Activated CD8-positive, alpha-beta memory T cell treated with anti-CD3 and anti-CD28 coated beads for 1 hour (primary cell): ENCODE data around the gene B4GALT5.
"Not testable (repeated sequence)": the region's sequence is repeated elsewhere in the genome, so short reads cannot be mapped to it uniquely, and the experiment has no call there.

Source experiments
- DNase-seq, 2 donors: peaks; one replicate each; pipeline ENCODE4 v3.0.0-alpha.2; 2020; ENCODE audit warnings: low read depth in 1 of 2; ENCODE audit errors: extremely low read depth in 1 of 2

The B4GALT5 gene

GRCh38 chr20:49739042-49739441 lies 25.4 kb upstream of the B4GALT5 start:
- DNase-seq, result no peak

- no peak for DNase-seq
Observed at GRCh38 chr20:49737260-49737659, 23.6 kb upstream of the B4GALT5 start.

- DNase-seq, result no peak
Observed at GRCh38 chr20:49729780-49730179, 16.1 kb upstream of the B4GALT5 start.

GRCh38 chr20:49727894-49728885 lies 14.5 kb upstream of the B4GALT5 start:
- DNase-seq, result no peak

GRCh38 chr20:49727478-49727877 lies 13.8 kb upstream of the B4GALT5 start:
- no peak for DNase-seq

- no peak for DNase-seq
Observed at GRCh38 chr20:49725694-49726093, 12.0 kb upstream of the B4GALT5 start.

- DNase-seq, result not testable (repeated sequence)
Observed at GRCh38 chr20:49725224-49725606, 11.5 kb upstream of the B4GALT5 start.

- DNase-seq, result no peak
Observed at GRCh38 chr20:49724408-49725223, 10.9 kb upstream of the B4GALT5 start.

- not testable (repeated sequence) for DNase-seq
Observed at GRCh38 chr20:49723758-49724157, 10.1 kb upstream of the B4GALT5 start.

GRCh38 chr20:49721326-49721725 lies 7.6 kb upstream of the B4GALT5 start:
- not testable (repeated sequence) for DNase-seq

- DNase-seq, result no peak
Observed at GRCh38 chr20:49715466-49715865, 1.8 kb upstream of the B4GALT5 start.

GRCh38 chr20:49712996-49713752 lies 504 bp downstream of the B4GALT5 start:
- DNase-seq, result peak in 1 of 2 donors; percentile 9

GRCh38 chr20:49712646-49712995 lies 1.1 kb downstream of the B4GALT5 start:
- no peak for DNase-seq

- DNase-seq, result no peak
Observed at GRCh38 chr20:49712118-49712517, 1.6 kb downstream of the B4GALT5 start.

- no peak for DNase-seq
Observed at GRCh38 chr20:49711667-49711987, 2.1 kb downstream of the B4GALT5 start.

- DNase-seq, result no peak
Observed at GRCh38 chr20:49710971-49711666, 2.6 kb downstream of the B4GALT5 start.

GRCh38 chr20:49707118-49707517 lies 6.6 kb downstream of the B4GALT5 start:
- no peak for DNase-seq

- no peak for DNase-seq
Observed at GRCh38 chr20:49706630-49707091, 7.0 kb downstream of the B4GALT5 start.

GRCh38 chr20:49705893-49706292 lies 7.8 kb downstream of the B4GALT5 start:
- DNase-seq, result not testable (repeated sequence)

- DNase-seq, result no peak
Observed at GRCh38 chr20:49705358-49705757, 8.3 kb downstream of the B4GALT5 start.
